Caki2 (cell line): ENCODE results near the gene GNPAT. TPM values are rescaled to one million over a fixed set of nuclear protein-coding genes. Genes with fewer than 3 reads are reported as not detected.
"Not testable (repeated sequence)": the region's sequence is repeated elsewhere in the genome, so short reads cannot be mapped to it uniquely, and the experiment has no call there.

ENCODE experiments used
- DNase-seq: peaks from one replicate; pipeline ENCODE4 v3.0.0-alpha.2; 2015; ENCODE audit warnings: low read depth
- in situ Hi-C: cut with HindIII; loops from 2 replicates; pipeline ENCODE4 v1.10.0; 2016; ENCODE audit warnings: low sequenced_read_pairs, low pct_unique_long_range_greater_than_20kb, mixed read lengths
- total RNA-seq: library from RNA; depleted of rRNA; stranded (reverse); fragments of >200 nt; shearing (Covaris generic); gene quantifications from 2 replicates; pipeline ENCODE4 v1.2.3, GENCODE V29; 2014; ENCODE audit warnings: low replicate concordance

The GNPAT gene
- total RNA-seq, 1 experiment from 2014 or later, result 59.4 TPM

GRCh38 chr1:231210126-231210525, 30.9 kb upstream of the GNPAT start:
- in situ Hi-C loops, result no loop called here
- no peak for DNase-seq

- in situ Hi-C loops, result no loop called here
- DNase-seq, result peak; percentile 76
These were observed 29.8 kb upstream of the GNPAT start for GRCh38 chr1:231211005-231211857.

- in situ Hi-C loops, DNase-seq: not testable (repeated sequence)
These were observed 28.7 kb upstream of the GNPAT start for GRCh38 chr1:231212301-231212700.

- DNase-seq, result no peak
- in situ Hi-C loops, result no loop called here
These were observed 27.0 kb upstream of the GNPAT start for GRCh38 chr1:231213831-231214573.

GRCh38 chr1:231214918-231215680, 25.9 kb upstream of the GNPAT start:
- no peak for DNase-seq
- in situ Hi-C loops, result no loop called here

GRCh38 chr1:231215681-231216385, 25.2 kb upstream of the GNPAT start:
- in situ Hi-C loops, result no loop called here
- no peak for DNase-seq

- in situ Hi-C loops, result no loop called here
- DNase-seq, result no peak
These were observed 24.5 kb upstream of the GNPAT start for GRCh38 chr1:231216498-231216897.

- in situ Hi-C loops, result no loop called here
- no peak for DNase-seq
These were observed 24.0 kb upstream of the GNPAT start for GRCh38 chr1:231217056-231217455.

- in situ Hi-C loops, result no loop called here
- DNase-seq, result no peak
These were observed 22.9 kb upstream of the GNPAT start for GRCh38 chr1:231218078-231218477.

- DNase-seq, result no peak
- in situ Hi-C loops, result no loop called here
These were observed 21.3 kb upstream of the GNPAT start for GRCh38 chr1:231219422-231220401.

GRCh38 chr1:231220801-231221200, 20.2 kb upstream of the GNPAT start:
- in situ Hi-C loops, result no loop called here
- DNase-seq, result no peak

GRCh38 chr1:231226156-231226555, 14.9 kb upstream of the GNPAT start:
- DNase-seq, result no peak

GRCh38 chr1:231231511-231231910, 9.5 kb upstream of the GNPAT start:
- DNase-seq, result no peak
- in situ Hi-C loops, result no loop called here

More at GRCh38 chr1:231226156-231226555, 14.9 kb upstream of the GNPAT start:
- in situ Hi-C loops, result no loop called here

GRCh38 chr1:231232870-231233734, 7.9 kb upstream of the GNPAT start:
- no peak for DNase-seq
- in situ Hi-C loops, result no loop called here

GRCh38 chr1:231233735-231234417, 7.1 kb upstream of the GNPAT start:
- in situ Hi-C loops, result no loop called here
- DNase-seq, result peak; percentile 28

- no peak for DNase-seq
- in situ Hi-C loops, result no loop called here
These were observed 6.5 kb upstream of the GNPAT start for GRCh38 chr1:231234506-231234905.
